Gastroesophageal sphincter (tissue), 3 donors: ENCODE results near the gene FUNDC2.

Experiments
- CTCF ChIP-seq, 4 experiments: fragments of 200-600 bp in 2 of 4; fragments of 450-650 bp in 2 of 4; sonication (generic) in 1 of 4; IDR thresholded peaks; one replicate each; pipeline ENCODE4 v1.5.1; 2017 to 2019; ENCODE audit warnings: antibody characterized with exemption in 4 of 4, mild to moderate bottlenecking in 2 of 4, moderate library complexity in 2 of 4
- POLR2A ChIP-seq, 2 donors: fragments of 450-650 bp; IDR thresholded peaks; one replicate each; pipeline ENCODE4 v1.6.1; 2017; ENCODE audit warnings: antibody characterized with exemption in 2 of 2, mild to moderate bottlenecking in 2 of 2, moderate library complexity in 1 of 2
- POLR2AphosphoS5 ChIP-seq: sonication (generic); formaldehyde crosslinking; IDR thresholded peaks from one replicate; pipeline ENCODE4 v1.6.1; 2017; ENCODE audit warnings: antibody characterized with exemption

GRCh38 chrX:154979629-154980028 lies 47.0 kb upstream of the FUNDC2 start:
- TF ChIP-seq POLR2AphosphoS5, result no peak
- no peak for TF ChIP-seq CTCF (IDR thresholded peaks at IDR 0.05)
- TF ChIP-seq POLR2A (IDR thresholded peaks at IDR 0.05), result no peak
